Mammary epithelial cell (primary cell): Measurements from ENCODE around the gene KCNMA1.

ENCODE experiments used
- EZH2 ChIP-seq: IDR thresholded peaks from 2 replicates; pipeline ENCODE4 v1.6.1; 2012; ENCODE audit warnings: low read length, inconsistent platforms, borderline replicate concordance
- TF ChIP-seq, protein P1 (sequence below), 2 donors: IDR thresholded peaks in 1 of 2; conservative IDR thresholded peaks in 1 of 2; 2 replicates each; pipeline ENCODE4 v1.5.1; 2011 to 2012; ENCODE audit warnings: inconsistent platforms in 2 of 2, low read length in 2 of 2, mild to moderate bottlenecking in 2 of 2, control low read depth in 1 of 2, low read depth in 1 of 2; ENCODE audit not compliant: insufficient read depth in 1 of 2; ENCODE audit errors: extremely low read depth in 1 of 2

GRCh38 chr10:77493239-77493806 lies 144.3 kb downstream of the KCNMA1 start:
- TF ChIP-seq, protein P1, sequence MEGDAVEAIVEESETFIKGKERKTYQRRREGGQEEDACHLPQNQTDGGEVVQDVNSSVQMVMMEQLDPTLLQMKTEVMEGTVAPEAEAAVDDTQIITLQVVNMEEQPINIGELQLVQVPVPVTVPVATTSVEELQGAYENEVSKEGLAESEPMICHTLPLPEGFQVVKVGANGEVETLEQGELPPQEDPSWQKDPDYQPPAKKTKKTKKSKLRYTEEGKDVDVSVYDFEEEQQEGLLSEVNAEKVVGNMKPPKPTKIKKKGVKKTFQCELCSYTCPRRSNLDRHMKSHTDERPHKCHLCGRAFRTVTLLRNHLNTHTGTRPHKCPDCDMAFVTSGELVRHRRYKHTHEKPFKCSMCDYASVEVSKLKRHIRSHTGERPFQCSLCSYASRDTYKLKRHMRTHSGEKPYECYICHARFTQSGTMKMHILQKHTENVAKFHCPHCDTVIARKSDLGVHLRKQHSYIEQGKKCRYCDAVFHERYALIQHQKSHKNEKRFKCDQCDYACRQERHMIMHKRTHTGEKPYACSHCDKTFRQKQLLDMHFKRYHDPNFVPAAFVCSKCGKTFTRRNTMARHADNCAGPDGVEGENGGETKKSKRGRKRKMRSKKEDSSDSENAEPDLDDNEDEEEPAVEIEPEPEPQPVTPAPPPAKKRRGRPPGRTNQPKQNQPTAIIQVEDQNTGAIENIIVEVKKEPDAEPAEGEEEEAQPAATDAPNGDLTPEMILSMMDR (conservative IDR thresholded peaks at IDR 0.05 in 1 of 2, IDR thresholded peaks at IDR 0.05 in 1 of 2; ENCODE audit: extremely low read depth in 1 of 2, insufficient read depth in 1 of 2, low read depth in 1 of 2, low read length in 2 of 2), result no peak
- TF ChIP-seq EZH2, result no peak
